ENCODE data around the gene ETFA.

ETFA gene

GRCh38 chr15:76191539-76192244 is 119.6 kb downstream of the ETFA start:
- no peak for DNase-seq

GRCh38 chr15:76190751-76191538 is 120.3 kb downstream of the ETFA start:
- DNase-seq = peak; percentile 91

- DNase-seq = no peak
These were observed 121.2 kb downstream of the ETFA start for GRCh38 chr15:76190070-76190564.

GRCh38 chr15:76189106-76189505 is 122.2 kb downstream of the ETFA start:
- no peak for DNase-seq

DNA sequence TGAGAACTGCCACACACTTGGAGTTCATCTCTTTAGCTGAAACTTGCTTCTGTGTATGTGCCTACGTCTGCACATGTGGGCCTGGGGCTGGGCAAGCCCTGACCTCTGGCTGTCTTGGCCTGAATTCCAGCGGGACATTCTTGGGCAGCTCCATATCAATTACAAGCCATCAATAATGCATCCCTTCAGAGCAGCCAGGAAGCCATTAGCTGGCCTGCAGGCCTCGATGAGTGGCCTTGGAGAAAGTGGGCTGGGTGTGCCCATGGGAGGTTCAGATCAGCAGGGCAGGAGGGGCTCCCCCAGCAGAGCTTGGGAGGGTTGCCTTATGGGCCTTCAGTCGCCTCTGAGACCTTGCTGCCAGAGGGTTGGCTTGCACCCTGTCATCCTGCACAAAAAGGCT is 124.1 kb downstream of the ETFA start:
- no peak for DNase-seq

DNA sequence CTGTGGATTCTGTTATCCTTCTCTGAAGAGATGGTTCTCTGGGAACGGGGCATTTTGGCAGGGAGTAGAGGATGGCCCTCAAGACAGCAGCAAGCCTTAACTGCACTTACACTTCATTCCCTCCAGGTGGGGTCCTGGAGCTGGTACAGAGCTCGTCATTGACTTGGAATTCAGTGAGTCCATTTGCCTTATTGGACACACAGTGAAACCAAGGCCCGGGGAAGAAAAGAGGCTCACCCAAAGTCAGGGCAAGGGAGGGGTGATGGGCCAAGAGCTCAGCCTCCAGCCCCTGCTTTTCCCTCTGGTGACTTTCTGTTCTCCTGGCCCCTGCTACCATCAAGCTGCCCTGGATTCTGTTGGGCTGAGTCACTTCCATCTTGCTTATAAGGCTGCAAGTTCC is 125.6 kb downstream of the ETFA start:
- peak; percentile 50 for DNase-seq

DNA sequence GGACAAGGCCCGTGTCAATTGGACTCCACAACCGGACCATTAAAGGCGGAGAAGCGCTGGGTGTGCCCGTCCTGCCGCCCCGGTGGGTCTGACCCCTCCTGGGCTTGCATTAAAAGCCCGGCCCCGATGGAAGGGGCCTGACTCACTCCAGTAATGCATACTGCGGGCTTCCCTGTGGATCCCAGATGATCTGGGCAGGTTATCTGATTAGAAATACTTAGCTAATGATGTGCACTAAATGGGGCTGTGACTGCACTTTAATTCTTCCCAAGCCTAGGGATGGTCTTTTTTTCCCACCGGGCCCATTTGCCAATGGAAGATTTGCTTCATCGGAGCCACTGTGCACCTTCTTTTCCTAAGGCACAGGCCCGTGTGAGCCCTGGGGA is 126.6 kb downstream of the ETFA start:
- DNase-seq = no peak

DNA sequence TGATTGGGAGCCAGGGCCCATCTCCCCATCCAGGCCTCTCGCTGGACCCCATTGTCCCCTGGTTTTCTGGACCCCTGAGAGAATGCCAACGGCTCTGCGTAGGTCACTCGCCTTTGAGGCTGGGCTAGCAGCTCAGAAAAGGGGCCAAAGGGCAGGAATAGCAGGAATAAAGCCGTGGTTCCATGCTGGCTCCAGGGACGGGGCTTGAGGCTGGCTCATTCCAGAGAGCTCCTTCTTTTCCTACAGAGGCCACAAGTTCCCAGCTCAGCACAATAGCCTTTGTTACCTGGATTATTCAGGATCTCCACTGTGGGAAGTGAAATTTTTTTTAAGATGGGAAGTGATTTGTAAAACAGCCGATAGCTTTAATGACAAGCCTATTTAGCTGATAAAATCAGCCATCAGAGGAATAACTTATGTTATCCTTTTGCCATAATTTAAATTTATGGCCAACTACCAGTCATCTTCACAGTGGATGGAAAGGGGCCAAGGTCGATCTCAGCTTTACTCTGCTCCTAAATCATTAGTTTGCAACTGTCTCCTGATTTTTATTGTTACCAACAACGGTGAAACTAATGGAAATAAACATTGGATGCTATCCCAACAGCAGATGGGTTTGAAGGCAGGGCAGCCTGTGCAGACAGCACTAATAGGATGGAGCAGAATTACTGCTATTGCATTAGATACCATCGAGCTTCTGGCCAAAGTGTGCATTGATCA is 127.2 kb downstream of the ETFA start:
- DNase-seq = no peak

GRCh38 chr15:76181705-76182107 is 129.6 kb downstream of the ETFA start:
- no peak for DNase-seq

GRCh38 chr15:76180321-76180720 is 130.9 kb downstream of the ETFA start:
- no peak for DNase-seq

GRCh38 chr15:76179023-76179422 is 132.2 kb downstream of the ETFA start:
- no peak for DNase-seq

DNA sequence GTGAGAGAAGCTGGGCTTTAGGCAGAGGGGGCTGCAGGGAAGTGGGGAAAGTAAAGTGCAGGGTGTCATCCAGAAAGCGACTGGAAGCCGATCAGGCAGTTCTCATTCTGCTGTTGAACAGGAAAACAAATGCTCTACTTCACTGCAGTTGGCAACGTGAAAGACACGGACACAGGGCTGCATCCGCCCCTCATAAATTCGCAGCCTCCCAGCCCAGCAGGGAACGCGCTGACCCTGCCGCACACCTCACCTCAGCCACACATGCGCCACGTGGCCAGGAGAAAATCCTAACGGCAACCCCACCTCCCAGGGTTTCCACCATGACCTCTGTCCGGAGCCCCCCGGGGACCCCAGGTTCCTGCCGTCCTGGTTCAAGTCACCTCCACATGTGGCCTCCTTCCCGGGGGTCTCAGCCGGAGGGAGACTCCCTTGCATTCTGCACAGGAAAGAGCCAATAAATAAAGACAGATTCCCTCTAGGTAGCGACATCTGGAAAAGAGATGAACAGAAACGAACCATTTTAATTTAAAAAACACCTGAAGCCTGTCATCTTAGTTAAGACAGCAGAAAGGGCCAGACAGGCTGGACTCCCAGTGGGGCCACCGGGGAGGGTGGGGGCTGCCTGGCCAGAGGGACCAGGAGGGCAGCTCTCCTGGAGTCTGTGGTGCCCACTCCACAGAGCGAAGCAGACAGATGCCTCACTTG is 132.8 kb downstream of the ETFA start:
- DNase-seq = no peak

DNA sequence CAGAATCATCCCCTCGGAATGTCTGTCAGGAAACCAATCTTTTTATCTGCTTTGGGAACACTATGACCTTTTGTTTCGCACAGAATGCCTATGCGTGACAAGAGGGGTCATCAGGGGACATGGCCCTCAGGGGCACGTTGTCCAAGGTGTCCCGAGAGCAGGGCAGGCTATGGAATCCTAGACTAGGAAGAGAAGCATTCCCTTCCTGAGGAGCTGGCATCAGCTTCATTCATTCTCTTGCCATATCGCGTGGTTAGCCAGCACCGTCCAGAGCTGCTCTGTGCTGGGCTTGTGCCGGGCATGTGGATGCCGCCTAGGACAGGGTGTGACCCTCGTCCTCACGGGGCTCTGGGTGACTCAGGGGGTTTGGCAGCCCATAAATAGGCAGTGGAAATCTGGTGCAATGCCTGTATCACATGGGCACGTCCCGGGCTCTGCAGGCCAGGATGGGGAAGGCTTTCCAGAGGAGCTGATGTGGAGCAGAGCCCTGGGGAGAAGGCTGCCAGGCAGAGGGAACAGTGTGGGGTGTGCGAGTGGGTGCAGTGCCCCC is 133.7 kb downstream of the ETFA start:
- DNase-seq = no peak

GRCh38 chr15:76176487-76177085 is 134.7 kb downstream of the ETFA start:
- no peak for DNase-seq

DNA sequence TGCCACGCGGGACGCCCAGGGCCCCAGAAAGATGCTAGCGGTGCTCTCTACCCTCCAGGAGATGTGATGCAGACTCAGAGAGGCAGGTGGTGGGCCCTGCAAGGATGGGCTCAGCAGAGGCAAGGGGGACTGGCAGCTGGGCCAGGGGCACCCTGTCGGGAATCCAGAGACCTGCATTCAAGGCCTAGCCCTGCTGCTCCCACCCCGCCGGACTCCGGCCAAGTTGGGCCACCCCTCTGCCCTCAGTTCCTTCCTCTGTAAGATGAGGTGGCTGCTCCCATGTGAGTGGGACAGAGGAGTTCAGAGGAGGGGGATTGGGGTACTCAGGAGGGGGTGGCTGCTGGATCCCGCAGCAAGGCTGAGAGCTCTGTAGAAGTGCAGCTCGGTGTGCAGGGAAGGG is 135.2 kb downstream of the ETFA start:
- no peak for DNase-seq

DNA sequence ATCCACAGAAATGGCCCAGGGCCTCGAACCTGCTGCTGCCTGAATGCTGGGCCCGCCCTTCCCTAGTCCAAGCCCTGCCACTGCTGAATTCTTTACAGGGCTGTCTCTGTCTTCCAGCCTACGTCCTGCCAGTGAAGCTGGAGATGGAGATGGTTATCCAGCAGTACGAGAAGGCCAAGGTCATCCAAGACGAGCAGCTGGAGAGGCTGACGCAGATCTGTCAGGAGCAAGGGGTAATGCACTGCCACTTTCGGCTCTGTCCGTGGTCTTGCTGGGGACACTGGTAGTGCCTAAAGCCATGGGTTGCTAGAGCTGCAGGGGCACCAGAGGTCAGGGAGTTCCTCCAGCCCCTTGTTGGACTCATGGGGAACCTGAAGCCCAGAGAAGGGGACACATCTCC is 135.8 kb downstream of the ETFA start:
- no peak for DNase-seq

DNA sequence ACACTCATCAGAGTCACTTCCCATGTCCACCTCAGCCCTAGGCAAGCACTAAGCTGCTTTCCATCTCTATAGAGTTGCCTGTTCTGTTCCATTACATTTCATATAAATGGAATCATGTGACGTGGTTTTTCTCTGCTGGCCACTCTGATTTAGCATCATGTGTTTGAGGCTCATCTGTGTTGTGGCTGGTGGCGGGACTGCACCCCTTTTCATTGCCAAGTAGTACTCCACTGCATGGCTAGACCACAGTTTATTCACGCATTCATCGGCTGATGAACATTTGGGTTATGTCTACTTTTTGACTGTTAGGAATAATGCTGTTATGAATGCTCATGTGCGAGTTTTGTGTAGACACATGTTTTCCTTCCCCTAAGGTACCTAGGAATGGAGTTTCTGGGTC is 136.6 kb downstream of the ETFA start:
- DNase-seq = no peak

- DNase-seq = no peak
These were observed 137.9 kb downstream of the ETFA start for GRCh38 chr15:76173317-76173834.

DNA sequence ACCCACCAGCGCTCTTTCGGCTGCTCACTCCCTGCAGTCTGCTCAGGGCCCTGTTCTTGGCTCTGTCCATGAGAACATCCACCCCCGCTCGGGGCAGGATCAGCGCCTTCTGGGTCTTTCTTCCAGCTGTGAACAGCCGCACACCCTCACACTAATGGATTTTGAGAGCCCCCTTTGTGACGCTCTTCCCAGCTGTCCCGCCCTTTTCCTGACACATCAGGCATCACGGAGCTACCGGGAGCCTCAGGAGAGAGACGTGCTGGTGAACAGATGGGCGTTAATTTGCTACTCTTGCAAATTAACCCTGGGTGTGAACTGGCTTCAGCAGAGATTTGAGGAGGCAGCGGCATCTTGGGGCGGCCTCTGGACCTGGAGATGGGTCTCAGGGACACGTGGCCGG is 138.5 kb downstream of the ETFA start:
- no peak for DNase-seq

- DNase-seq = no peak
These were observed 141.1 kb downstream of the ETFA start for GRCh38 chr15:76169911-76170800.

DNA sequence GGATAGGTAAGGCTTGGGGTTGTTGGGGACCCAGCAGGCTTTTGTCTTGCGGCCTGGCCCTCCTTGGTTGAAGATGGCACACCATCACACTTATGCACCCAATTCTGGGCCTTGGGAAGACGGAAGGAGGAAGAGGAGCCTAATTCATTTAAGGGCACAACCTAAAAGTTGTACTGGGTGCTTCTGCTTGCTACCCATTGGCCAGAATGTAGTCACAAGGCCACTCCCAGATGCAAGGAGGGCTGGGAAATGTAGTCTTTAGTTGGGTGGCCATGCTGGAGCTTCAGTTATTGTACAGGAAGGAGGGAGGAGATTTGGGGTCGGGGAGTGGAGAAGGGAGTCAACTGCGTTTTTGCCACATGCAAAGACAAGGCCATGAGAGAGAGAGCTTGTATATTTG is 142.3 kb downstream of the ETFA start:
- DNase-seq = peak; percentile 50

Data from RPMI8226 (cell line).